PFSK-1 (cell line): ENCODE data around the gene ADGB.

ENCODE experiments used
- POLR2AphosphoS5 ChIP-seq: IDR thresholded peaks from 2 replicates; pipeline ENCODE4 v1.6.1; 2012; ENCODE audit warnings: low read depth, mild to moderate bottlenecking, control low read depth, low read length, moderate library complexity
- TAF1 ChIP-seq: IDR thresholded peaks from 2 replicates; pipeline ENCODE4 v1.6.1; 2012; ENCODE audit warnings: low read length, control low read depth, borderline replicate concordance; ENCODE audit not compliant: insufficient read depth
- TF ChIP-seq, protein P1 (sequence below), 2 experiments: IDR thresholded peaks; 2 replicates each; pipeline versions ENCODE4 v1.6.1 to v1.8.0; 2011 to 2012; ENCODE audit warnings: low read depth in 2 of 2, low read length in 2 of 2, control low read depth in 1 of 2, inconsistent platforms in 1 of 2, mild to moderate bottlenecking in 1 of 2, moderate library complexity in 1 of 2; ENCODE audit not compliant: insufficient read depth in 1 of 2

DNA sequence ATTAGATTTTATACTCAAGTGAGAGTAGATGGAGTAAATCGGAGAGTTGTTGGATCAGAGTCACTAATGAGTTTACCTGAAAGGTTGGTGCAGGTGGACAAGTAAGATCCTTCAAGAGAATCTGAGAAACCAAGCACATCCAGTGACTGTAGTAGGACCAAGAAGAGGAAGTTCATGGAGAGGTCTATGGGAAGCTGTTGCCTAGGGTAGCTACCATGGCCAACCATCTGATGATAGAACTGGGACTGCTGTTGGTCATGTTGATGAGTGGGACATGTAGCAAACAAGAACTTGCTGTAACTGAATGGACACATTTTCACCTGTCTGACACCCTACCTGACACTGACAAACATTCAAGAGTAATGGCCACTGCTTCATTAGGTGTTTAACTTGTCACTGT is 11.3 kb upstream of the ADGB start:
- TF ChIP-seq, protein P1, sequence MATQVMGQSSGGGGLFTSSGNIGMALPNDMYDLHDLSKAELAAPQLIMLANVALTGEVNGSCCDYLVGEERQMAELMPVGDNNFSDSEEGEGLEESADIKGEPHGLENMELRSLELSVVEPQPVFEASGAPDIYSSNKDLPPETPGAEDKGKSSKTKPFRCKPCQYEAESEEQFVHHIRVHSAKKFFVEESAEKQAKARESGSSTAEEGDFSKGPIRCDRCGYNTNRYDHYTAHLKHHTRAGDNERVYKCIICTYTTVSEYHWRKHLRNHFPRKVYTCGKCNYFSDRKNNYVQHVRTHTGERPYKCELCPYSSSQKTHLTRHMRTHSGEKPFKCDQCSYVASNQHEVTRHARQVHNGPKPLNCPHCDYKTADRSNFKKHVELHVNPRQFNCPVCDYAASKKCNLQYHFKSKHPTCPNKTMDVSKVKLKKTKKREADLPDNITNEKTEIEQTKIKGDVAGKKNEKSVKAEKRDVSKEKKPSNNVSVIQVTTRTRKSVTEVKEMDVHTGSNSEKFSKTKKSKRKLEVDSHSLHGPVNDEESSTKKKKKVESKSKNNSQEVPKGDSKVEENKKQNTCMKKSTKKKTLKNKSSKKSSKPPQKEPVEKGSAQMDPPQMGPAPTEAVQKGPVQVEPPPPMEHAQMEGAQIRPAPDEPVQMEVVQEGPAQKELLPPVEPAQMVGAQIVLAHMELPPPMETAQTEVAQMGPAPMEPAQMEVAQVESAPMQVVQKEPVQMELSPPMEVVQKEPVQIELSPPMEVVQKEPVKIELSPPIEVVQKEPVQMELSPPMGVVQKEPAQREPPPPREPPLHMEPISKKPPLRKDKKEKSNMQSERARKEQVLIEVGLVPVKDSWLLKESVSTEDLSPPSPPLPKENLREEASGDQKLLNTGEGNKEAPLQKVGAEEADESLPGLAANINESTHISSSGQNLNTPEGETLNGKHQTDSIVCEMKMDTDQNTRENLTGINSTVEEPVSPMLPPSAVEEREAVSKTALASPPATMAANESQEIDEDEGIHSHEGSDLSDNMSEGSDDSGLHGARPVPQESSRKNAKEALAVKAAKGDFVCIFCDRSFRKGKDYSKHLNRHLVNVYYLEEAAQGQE (IDR thresholded peaks at IDR 0.05; ENCODE audit: insufficient read depth in 1 of 2, low read depth in 2 of 2, low read length in 2 of 2), result no peak
- TF ChIP-seq TAF1, result no peak
- TF ChIP-seq POLR2AphosphoS5, result no peak
